ENCODE measurements around the gene CCDC40.

Gene CCDC40

GRCh38 chr17:80012765-80013741, 23.4 kb upstream of the CCDC40 start:
- DNase-seq (ENCODE audit: extremely low read depth, low read depth) = no peak
- TF ChIP-seq CTCF (IDR thresholded peaks at IDR 0.05; ENCODE audit: low read depth, low read length, missing control alignments) = no peak
- H3K4me3 ChIP-seq (replicated peaks; ENCODE audit: low read depth, low read length) = no peak overlapping the region

GRCh38 chr17:80017226-80018010, 19.0 kb upstream of the CCDC40 start:
- H3K4me3 ChIP-seq (replicated peaks; ENCODE audit: low read depth, low read length) = no peak overlapping the region
- DNase-seq (ENCODE audit: extremely low read depth, low read depth) = no peak
- no peak for TF ChIP-seq CTCF (IDR thresholded peaks at IDR 0.05; ENCODE audit: low read depth, low read length, missing control alignments)

- no peak overlapping the region for H3K4me3 ChIP-seq (replicated peaks; ENCODE audit: low read depth, low read length)
- no peak for DNase-seq (ENCODE audit: extremely low read depth, low read depth)
Measured at GRCh38 chr17:80018917-80019651, 17.4 kb upstream of the CCDC40 start.

GRCh38 chr17:80021600-80021999, 14.8 kb upstream of the CCDC40 start:
- TF ChIP-seq CTCF (IDR thresholded peaks at IDR 0.05; ENCODE audit: low read depth, low read length, missing control alignments) = no peak
- H3K4me3 ChIP-seq (replicated peaks; ENCODE audit: low read depth, low read length) = no peak overlapping the region
- no peak for DNase-seq (ENCODE audit: extremely low read depth, low read depth)

More at GRCh38 chr17:80018917-80019651, 17.4 kb upstream of the CCDC40 start:
- no peak for TF ChIP-seq CTCF (IDR thresholded peaks at IDR 0.05; ENCODE audit: low read depth, low read length, missing control alignments)

- H3K4me3 ChIP-seq (replicated peaks; ENCODE audit: low read depth, low read length) = no peak overlapping the region
- TF ChIP-seq CTCF (IDR thresholded peaks at IDR 0.05; ENCODE audit: low read depth, low read length, missing control alignments) = no peak
- no peak for DNase-seq (ENCODE audit: extremely low read depth, low read depth)
Measured at GRCh38 chr17:80023481-80024205, 12.8 kb upstream of the CCDC40 start.

Data from HFF-Myc (cell line).